Keratinocyte (primary cell): ENCODE measurements around the gene APLP2. TPM values are rescaled to one million over a fixed set of nuclear protein-coding genes. Genes with fewer than 3 reads are reported as not detected.

Experiments
- DNase-seq: peaks from one replicate; pipeline ENCODE4 v3.0.0-alpha.2; 2011; ENCODE audit warnings: low read depth, missing footprints, low spot score
- FAIRE-seq: peaks from 2 replicates; lab custom pipeline; 2011; peaks lifted over from hg19 to GRCh38; lab: Jason Lieb, UNC
- H2AFZ ChIP-seq: 2 replicates; pipeline ENCODE4 v1.6.0; 2012; ENCODE audit warnings: low read length, control low read depth, inconsistent platforms; ENCODE audit not compliant: control insufficient read depth
- H3K27ac ChIP-seq: 2 replicates; pipeline ENCODE4 v1.5.1; 2011; ENCODE audit warnings: low read length; ENCODE audit not compliant: control insufficient read depth, insufficient read depth
- H3K27me3 ChIP-seq: 3 replicates; pipeline ENCODE4 v1.6.0; 2011; ENCODE audit warnings: low read length; ENCODE audit not compliant: control insufficient read depth, insufficient read depth; ENCODE audit errors: extremely low read depth
- H3K36me3 ChIP-seq, 2 experiments: 2 replicates in 1 of 2; 3 replicates in 1 of 2; pipeline ENCODE4 v1.5.1; 2011; ENCODE audit warnings: low read length in 2 of 2, mild to moderate bottlenecking in 1 of 2; ENCODE audit not compliant: control insufficient read depth in 2 of 2, insufficient read depth in 2 of 2; ENCODE audit errors: extremely low read depth in 1 of 2
- H3K4me1 ChIP-seq: 3 replicates; pipeline ENCODE4 v1.5.1; 2011; ENCODE audit warnings: low read length; ENCODE audit not compliant: control insufficient read depth, insufficient read depth; ENCODE audit errors: extremely low read depth
- H3K4me2 ChIP-seq: 3 replicates; pipeline ENCODE4 v1.6.0; 2011; ENCODE audit warnings: low read depth, low read length; ENCODE audit not compliant: control insufficient read depth, insufficient read depth; ENCODE audit errors: extremely low read depth
- H3K4me3 ChIP-seq, 3 experiments: fragments of 200-600 bp in 1 of 3; sonication (generic) in 1 of 3; 2 replicates in 2 of 3; 3 replicates in 1 of 3; pipeline ENCODE4 v1.5.1; 2011 to 2016; ENCODE audit warnings: low read length in 3 of 3, mild to moderate bottlenecking in 3 of 3, control low read depth in 2 of 3, inconsistent platforms in 1 of 3, low read depth in 1 of 3, mixed read lengths in 1 of 3, mixed run types in 1 of 3, moderate library complexity in 1 of 3; ENCODE audit not compliant: control insufficient read depth in 2 of 3, insufficient read depth in 2 of 3; ENCODE audit errors: extremely low read depth in 1 of 3
- H3K79me2 ChIP-seq: 2 replicates; pipeline ENCODE4 v1.6.0; 2012; ENCODE audit warnings: low read length; ENCODE audit not compliant: control insufficient read depth, insufficient read depth
- H3K9ac ChIP-seq: 3 replicates; pipeline ENCODE4 v1.6.0; 2011; ENCODE audit warnings: low read length; ENCODE audit not compliant: control insufficient read depth, insufficient read depth; ENCODE audit errors: extremely low read depth
- H3K9me1 ChIP-seq: 3 replicates; pipeline ENCODE4 v1.6.0; 2011; ENCODE audit warnings: low read length; ENCODE audit not compliant: control insufficient read depth, insufficient read depth; ENCODE audit errors: extremely low read depth
- H3K9me3 ChIP-seq: 2 replicates; pipeline ENCODE4 v1.5.1; 2012; ENCODE audit warnings: low read depth, low read length; ENCODE audit not compliant: control insufficient read depth
- H4K20me1 ChIP-seq: 3 replicates; pipeline ENCODE4 v1.6.0; 2011; ENCODE audit warnings: low read length; ENCODE audit not compliant: control insufficient read depth, insufficient read depth; ENCODE audit errors: extremely low read depth
- EZH2 ChIP-seq: IDR thresholded peaks from one replicate; pipeline ENCODE4 v1.6.1; 2012; ENCODE audit warnings: inconsistent platforms, mild to moderate bottlenecking, low read length, moderate library complexity
- dilution Hi-C: fragments of 300-500 bp; cut with MboI; formaldehyde crosslinking; loops from one replicate; pipeline ENCODE4 v1.7.0; 2020; ENCODE audit warnings: low sequenced_read_pairs; ENCODE audit not compliant: extremely low pct_ligation_motif_present
- polyA plus RNA-seq, 5 experiments: library from polyadenylated mRNA; depleted of rRNA in 3 of 5; stranded (reverse) in 3 of 5; stranded (forward) in 1 of 5; unstranded in 1 of 5; fragments of >200 nt; gene quantifications; 1 replicate in 1 of 5; 2 replicates in 3 of 5; 3 replicates in 1 of 5; pipeline versions ENCODE4 v1.2.1 to v1.2.3, GENCODE V29; 2011 to 2012; ENCODE audit warnings: missing spikeins in 2 of 5, low read depth in 1 of 5, low replicate concordance in 1 of 5
- TF ChIP-seq, protein P1 (sequence below), 3 experiments: IDR thresholded peaks in 1 of 3; conservative IDR thresholded peaks in 1 of 3; optimal IDR thresholded peaks in 1 of 3; 2 replicates in 2 of 3; 3 replicates in 1 of 3; pipeline versions ENCODE3 to v1.5.1; 2011; ENCODE audit warnings: low read length in 3 of 3, mild to moderate bottlenecking in 3 of 3, moderate library complexity in 2 of 3, control low read depth in 1 of 3, inconsistent platforms in 1 of 3; ENCODE audit not compliant: insufficient read depth in 2 of 3; ENCODE audit errors: extremely low read depth in 1 of 3

APLP2 gene
- polyA plus RNA-seq, 1 donor (not counting 4 experiments of a cell fraction or from before 2014, with no cell fraction given), result 531 TPM

DNA sequence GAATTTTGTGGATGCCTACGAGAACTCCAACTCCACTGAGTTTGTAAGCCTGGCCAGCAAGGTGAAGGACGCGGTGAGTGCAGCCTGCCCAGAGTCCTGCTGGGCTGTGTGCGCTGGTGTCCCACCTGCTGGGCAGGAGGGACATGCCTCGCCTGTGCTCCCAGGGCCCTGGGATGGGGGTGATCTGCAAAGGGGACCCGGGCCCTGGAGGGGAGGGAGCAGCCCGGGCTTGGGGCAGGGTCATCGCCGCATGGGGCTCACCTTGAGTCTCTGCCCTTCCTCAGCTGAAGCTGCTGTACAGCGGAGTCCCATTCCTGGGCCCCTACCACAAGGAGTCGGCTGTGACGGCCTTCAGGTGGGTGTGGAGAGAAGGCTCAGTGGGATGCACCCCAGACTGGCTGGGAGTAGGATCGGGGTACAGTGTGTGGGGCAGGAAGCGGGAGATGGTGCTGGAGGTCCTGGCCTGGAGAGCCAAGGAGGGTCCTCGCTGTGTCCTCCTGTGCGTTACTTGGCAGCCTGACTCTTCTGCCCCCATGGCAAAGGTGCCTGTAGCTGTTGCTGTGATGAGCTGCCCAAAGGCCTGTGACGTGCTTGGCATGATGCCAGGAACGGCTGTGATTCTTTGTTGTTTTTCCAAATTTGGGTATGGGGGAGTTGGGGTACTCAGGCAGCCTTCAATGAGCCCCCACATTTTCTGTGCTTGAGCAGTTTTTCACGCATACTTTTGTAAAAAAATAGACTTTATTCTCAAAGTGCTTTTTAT lies 119.1 kb downstream of the APLP2 start:
- Histone ChIP-seq H3K27me3 (no peaks in the 10 kb centered on the region), H3K9me1 (no peaks in the 10 kb centered on the region), H3K4me2 (no peak overlapping the region), H3K4me1 (no peaks in the 10 kb centered on the region), H3K4me3 (no peak overlapping the region), H2AFZ (no peak overlapping the region), H3K9me3 (no peaks in the 10 kb centered on the region), H4K20me1 (peaks cover 8% of the 10 kb centered on the region), H3K36me3 (peaks cover 8 to 14% of the 10 kb centered on the region in 2 experiments), H3K27ac (no peak overlapping the region), H3K79me2 (peaks cover 40% of the 10 kb centered on the region), H3K9ac (no peak overlapping the region)
- TF ChIP-seq EZH2, result no peak
- TF ChIP-seq, protein P1, sequence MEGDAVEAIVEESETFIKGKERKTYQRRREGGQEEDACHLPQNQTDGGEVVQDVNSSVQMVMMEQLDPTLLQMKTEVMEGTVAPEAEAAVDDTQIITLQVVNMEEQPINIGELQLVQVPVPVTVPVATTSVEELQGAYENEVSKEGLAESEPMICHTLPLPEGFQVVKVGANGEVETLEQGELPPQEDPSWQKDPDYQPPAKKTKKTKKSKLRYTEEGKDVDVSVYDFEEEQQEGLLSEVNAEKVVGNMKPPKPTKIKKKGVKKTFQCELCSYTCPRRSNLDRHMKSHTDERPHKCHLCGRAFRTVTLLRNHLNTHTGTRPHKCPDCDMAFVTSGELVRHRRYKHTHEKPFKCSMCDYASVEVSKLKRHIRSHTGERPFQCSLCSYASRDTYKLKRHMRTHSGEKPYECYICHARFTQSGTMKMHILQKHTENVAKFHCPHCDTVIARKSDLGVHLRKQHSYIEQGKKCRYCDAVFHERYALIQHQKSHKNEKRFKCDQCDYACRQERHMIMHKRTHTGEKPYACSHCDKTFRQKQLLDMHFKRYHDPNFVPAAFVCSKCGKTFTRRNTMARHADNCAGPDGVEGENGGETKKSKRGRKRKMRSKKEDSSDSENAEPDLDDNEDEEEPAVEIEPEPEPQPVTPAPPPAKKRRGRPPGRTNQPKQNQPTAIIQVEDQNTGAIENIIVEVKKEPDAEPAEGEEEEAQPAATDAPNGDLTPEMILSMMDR (optimal IDR thresholded peaks at IDR 0.05 in 1 of 3, IDR thresholded peaks at IDR 0.05 in 1 of 3, conservative IDR thresholded peaks at IDR 0.05 in 1 of 3; ENCODE audit: extremely low read depth in 1 of 3, insufficient read depth in 2 of 3, low read length in 3 of 3), result no peak
- FAIRE-seq, result no peak
- dilution Hi-C loops, result no loop called here
- DNase-seq, result no peak

DNA sequence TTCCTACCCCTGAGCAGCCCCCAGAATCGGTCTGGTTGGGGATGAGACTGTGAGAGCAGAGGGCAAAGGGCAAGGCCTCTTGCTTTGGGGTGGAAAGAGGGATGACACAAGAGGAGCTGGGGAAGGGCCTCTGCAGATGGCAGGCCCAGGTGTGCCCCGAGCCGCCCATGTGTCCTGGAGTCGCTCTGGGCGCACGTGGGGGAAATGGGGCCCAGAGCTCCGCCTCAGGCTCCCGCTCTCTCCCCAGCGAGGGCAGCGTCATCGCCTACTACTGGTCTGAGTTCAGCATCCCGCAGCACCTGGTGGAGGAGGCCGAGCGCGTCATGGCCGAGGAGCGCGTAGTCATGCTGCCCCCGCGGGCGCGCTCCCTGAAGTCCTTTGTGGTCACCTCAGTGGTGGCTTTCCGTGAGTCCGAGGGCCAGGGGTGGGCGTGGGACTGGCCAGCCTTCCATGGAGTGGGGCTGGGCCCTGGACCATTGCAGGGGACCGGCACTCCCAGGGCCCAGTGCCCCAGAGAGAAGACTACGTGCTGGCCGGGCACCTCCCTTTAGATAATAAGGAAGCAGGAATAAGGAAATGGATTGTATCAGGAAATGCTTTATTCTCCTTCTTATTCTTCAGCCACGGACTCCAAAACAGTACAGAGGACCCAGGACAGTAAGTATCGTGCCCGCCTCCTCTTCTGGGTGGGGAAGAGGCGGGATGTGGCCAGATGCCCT lies 120.0 kb downstream of the APLP2 start:
- no peak overlapping the region for H3K9ac ChIP-seq

More for the DNA sequence above, 120.0 kb downstream of the APLP2 start:
- dilution Hi-C loops, result no loop called here
- no peaks in the 10 kb centered on the region for H3K4me1 ChIP-seq
- H3K4me2 ChIP-seq, result no peak overlapping the region
- no peak overlapping the region for H3K27ac ChIP-seq
- no peaks in the 10 kb centered on the region for H3K27me3 ChIP-seq
- no peaks in the 10 kb centered on the region for H3K9me1 ChIP-seq
- peaks cover 8% of the 10 kb centered on the region for H4K20me1 ChIP-seq
- FAIRE-seq (no peak), DNase-seq (no peak)
- H3K9me3 ChIP-seq, result no peaks in the 10 kb centered on the region
- no peak overlapping the region for H3K4me3 ChIP-seq
- peaks cover 13 to 21% of the 10 kb centered on the region in 2 experiments for H3K36me3 ChIP-seq
- TF ChIP-seq EZH2, result no peak
- TF ChIP-seq, protein P1 (optimal IDR thresholded peaks at IDR 0.05 in 1 of 3, IDR thresholded peaks at IDR 0.05 in 1 of 3, conservative IDR thresholded peaks at IDR 0.05 in 1 of 3; ENCODE audit: extremely low read depth in 1 of 3, insufficient read depth in 2 of 3, low read length in 3 of 3), result no peak
- H2AFZ ChIP-seq, result no peak overlapping the region
- H3K79me2 ChIP-seq, result peaks cover 33% of the 10 kb centered on the region
